Non-pigmented ciliary epithelial cell (primary cell): ENCODE results near the gene PRR36.
A peak's percentile ranks its signal among the peaks of the same experiment; 100 is the strongest.

Source experiments
- DNase-seq: peaks from one replicate; pipeline ENCODE4 v3.0.0-alpha.2; 2010; ENCODE audit warnings: low read depth

PRR36 gene

DNA sequence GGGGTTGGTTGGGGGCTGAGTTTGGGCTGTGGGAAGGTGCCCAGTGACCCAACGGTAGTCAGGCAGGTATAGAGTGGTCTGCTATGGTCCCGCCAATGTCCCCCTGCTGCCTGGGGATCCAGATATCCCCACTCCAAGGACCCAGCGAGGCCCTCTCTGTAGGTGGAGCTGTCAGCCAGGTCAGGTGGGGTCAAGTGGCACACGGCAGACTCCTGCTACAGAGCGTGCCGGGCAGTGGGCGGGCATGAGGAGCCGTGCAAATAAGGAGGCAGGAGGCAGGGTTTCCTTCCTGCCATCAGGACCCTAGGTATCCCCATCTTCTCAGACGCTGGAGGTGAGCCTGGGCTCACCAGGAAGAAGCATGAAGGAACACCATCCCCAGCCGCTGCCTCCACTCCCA, 29.2 kb downstream of the PRR36 start:
- no peak for DNase-seq

DNA sequence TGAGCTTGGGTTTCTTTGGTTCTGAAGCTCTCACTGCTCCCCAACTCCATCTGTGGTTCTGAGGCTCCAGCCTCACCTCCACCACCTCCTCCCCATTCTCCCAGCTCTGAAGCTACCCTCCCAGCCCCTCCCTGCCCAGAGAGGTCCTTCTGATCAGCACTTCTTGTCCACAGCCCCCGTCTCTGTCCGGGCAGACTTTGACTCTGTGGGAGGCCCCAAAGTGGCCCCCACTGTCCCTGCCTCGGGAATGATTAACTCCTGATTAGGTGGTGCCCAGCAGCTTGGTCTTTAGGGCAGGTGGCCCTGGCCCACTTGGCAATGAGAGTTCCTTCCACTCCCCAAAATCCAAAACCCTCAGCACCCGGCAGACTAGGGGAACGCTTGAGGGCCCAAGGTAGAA, 29.8 kb downstream of the PRR36 start:
- DNase-seq: no peak

DNA sequence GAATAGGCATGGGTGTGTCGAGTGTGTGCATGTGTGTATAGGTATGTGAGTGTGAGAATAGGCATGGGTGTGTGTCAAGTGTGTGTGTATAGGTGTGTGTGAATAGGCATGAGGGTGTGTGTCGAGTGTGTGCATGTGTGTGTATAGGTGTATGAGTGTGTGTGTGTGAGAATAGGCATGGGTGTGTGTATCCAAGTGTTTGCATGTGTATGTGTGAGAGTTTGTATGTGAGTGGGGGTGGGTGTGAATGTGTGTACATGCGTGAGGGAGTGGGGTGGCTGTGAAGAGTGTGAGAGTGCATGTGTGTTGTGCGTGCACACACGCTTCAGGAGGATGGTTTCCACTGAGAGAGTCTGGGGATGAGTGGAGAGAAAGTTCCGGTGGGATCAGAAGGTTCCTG, 30.7 kb downstream of the PRR36 start:
- DNase-seq: no peak

DNA sequence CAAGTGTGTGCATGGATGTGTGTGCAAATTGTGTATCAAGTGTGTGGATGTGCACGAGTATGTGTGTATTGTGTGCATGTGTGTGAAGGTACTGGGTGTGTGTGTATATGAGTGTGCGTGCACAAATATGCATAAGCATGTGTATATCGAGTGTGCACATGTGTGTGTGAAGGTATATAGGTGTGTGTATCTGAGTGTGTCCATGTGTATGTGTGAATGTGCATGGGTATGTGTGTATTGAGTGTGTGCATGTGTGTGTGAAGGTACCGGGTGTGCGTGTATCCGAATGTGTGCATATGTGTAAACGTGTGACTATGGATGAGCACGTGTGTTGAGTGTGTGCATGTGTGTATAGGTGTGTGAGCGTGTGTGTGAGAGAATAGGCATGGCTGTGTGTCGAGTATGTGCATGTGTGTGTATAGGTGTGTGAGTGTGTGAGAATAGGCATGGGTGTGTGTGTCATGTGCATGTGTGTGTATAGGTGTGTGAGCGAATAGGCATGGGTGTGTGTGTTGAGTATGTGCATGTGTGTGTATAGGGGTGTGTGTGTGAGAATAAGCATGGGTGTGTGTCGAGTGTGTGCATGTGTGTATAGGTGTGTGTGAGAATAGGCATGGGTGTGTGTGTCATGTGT, 31.4 kb downstream of the PRR36 start:
- no peak for DNase-seq

DNA sequence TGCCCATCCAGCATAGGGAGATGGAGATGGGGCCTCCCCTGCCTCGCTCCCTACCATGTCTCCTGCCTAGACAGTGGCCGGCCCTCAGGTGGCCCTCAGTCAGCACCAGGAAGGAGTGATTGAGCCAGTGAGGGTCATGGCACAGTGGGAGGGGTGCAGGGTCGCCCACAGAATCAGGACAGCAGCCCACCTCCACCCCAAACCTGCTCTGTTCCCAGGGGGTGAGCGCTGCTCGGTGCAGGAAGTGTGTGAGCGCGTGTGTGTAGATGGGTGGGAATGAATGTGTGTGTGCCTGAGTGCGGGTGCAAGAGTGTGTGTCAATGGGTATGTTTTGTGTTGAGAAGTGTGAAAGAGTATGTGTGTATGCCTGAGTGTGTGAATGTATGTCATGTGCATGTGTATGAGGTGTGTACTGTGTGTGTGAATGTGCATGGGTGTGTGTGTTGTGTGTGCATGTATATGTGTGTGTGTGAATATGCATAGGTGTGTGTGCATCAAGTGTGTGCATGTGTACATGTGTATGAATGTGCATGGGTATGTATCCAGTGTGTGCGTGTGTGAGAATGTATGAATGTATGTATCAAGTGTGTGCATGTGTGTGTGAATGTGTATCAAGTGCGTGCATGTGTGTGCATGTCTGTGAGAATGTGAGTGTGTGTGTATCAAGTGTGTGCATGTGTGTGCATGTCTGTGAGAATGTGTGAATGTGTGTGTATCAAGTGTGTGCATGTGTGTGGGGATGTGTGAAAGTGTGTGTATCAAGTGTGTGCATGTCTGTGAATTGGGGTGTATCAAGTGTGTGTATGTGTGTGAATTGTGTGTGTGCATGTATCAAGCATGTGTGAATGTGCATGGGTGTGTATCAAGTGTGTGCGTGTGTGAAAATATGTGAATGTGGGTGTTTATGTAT, 32.2 kb downstream of the PRR36 start:
- no peak for DNase-seq

DNA sequence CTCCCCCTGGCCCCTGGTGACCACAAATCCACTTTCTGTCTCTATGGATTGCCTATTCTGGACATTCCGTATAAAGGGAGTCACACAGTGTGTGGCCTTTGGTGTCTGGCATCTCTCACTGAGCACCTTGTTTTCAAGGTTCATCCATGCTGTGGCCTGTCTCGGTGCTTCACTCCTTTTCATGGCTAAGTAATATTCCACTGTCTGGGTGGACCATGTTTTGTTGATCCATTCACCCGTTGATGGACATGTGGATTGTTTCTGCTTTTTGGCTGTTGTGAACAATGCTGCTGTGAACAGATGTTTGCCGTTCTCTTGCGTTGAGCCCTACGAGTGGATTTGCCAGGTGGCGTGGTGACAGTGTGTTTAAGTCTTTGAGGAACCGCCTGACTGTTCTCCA, 33.6 kb downstream of the PRR36 start:
- DNase-seq: no peak

DNA sequence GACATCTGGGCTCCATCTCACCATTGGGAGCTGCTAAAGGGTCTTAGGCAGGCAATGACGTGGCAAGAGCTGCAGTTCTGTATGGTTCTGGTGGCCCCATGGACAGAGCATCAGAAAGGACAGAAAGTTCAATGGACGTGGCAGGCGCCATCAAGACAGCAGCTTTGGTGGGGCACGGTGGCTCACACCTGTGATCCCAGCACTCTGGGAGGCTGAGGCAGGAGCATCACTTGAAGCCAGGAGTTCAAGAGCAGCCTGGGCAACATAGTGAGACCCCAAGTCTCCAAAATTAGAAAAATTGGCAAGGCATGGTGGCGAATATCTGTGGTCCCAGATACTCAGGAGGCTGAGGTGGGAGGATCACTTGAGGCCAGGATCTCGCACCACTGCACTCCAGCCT, 34.7 kb downstream of the PRR36 start:
- no peak for DNase-seq

DNA sequence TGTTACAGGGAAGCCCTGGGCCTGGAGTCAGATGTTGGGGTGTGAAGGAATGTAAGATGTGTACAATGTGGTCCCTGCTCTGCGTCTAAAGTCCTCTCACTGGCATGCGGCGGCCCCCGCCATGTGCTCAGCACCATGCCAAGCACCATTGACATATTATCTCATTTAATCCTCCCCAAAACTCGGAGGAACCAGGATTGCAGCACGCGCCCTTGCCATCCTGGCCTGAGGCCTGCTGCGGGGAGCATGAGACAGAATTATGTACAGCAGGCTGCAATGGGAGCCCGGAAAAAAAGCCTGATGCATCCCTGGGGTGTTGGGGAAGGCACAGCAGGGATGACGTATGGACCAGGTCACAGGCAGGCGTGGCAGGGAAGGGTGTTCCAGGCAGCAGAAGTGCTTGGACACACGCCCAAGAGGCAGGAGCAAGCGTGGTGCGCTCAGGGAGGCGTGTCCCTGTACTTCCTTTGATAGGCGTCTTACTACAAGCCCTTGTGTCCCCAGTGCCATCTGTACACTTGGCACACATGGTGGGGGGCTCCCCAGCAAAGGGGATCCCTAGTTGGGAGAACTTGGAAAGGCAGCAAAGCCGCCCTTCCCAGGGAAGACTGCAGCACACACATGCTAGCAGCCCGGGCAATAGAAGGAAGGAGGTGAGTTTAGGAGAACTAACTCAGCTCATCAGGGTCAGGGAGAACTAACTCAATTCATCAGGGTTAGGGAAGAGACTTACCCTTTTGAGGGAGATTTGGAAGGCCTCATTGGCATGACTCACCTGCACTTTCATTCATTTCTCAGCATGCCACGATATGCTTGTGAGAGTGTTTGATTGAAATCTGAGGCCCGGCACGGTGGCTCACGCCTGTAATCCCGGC, 40.7 kb downstream of the PRR36 start:
- no peak for DNase-seq

DNA sequence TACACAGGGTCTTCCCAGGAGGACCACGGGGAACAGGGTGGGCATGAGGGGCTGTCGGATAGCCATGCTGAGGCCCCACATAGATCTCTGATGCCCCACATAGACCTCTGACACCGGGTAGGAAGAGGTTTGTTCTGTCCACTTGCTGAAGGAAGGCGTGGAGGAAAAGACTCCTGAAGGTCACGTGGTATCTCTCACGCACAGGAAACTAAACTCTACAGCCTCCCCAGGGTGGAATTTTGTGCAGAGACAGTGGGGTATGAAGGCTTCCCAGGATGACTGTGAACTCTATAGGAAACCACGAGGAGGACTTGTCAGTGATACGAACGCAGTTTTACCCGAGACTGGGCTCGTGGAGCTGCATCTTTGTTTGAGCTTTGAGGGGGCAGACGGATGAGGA, 41.4 kb downstream of the PRR36 start:
- no peak for DNase-seq

DNA sequence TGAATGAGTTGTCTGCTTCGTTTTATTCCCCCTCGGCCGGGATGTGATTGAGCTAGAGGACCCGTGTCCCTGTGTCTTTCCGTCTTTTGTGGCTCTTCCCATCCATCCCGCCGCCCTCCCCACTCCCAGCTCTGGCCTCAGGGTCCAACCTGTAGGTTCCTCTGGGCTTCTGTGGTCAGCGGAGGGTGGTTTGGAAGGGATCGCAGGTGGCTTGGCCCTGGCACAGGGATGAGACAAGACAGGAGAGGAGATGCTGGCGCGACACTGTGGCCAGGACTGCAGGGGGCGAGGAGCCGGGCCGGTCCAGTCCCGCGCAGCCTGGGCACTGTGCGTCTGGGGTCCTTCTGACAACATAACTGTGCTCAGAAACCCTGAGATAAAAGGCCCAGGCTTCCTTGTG, 42.2 kb downstream of the PRR36 start:
- DNase-seq: no peak

DNA sequence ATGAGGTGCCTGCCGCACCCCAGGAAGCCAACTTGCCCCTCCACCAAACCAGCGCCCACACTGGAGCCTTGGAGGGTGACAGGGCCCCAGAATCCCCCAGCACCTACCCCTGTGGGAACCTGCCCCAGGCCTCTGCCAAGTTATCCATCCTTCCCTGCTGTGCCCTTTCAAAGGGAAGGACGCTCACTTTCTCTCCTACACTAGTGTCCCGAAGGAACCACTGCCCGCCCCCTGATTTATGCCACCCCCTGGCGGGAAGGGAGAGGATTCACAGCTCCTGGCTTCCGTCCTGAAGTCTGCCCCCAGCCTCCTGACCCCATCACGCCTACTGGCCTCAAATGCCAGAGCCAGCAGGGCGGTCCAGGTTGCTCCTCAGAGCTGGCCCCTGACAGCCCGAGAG, 42.7 kb downstream of the PRR36 start:
- no peak for DNase-seq

DNA sequence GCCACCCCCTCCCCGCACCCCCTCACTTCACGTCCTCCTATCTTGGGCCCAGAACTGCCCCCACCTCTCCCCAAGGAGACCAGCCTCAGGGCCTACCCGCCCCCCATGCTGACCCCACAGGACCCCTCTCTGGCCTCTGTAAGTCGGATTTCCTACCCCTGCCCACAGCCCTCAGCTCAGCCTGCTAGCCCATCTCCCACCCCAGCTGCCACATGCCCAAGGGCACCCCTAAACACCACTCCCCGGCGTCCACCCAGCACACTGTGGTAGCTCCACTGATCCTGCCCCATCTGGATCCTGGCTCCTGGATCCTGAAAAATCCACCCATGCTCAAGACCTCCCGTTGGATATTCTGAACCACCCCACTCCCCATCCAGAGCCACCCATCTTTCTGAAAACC, 43.4 kb downstream of the PRR36 start:
- DNase-seq: no peak

DNA sequence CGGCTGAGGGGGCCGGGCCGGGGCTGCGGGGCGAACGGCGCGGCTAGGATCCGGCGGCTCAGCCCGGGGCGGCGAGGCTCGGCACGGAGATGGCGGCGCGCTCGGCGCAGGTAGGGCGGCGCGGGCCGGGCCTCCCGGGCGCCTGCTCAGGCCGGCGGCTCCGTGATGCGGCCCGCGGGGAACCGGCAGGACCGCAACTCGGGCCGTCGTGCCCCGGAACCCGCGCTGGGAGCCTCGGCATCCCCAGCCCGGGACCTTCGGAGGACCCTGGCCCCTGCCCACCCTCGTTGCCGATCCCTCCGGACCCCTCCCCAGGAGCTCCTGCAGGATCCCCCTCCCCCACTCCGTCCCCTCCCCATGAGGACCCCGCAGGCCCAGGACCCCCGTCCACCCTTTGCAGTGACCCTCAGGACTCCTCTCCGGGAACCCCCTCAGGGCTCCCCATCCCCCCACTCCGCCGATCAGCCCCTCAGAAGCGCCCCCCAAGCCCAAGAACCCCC, 43.9 kb downstream of the PRR36 start:
- DNase-seq: no peak

DNA sequence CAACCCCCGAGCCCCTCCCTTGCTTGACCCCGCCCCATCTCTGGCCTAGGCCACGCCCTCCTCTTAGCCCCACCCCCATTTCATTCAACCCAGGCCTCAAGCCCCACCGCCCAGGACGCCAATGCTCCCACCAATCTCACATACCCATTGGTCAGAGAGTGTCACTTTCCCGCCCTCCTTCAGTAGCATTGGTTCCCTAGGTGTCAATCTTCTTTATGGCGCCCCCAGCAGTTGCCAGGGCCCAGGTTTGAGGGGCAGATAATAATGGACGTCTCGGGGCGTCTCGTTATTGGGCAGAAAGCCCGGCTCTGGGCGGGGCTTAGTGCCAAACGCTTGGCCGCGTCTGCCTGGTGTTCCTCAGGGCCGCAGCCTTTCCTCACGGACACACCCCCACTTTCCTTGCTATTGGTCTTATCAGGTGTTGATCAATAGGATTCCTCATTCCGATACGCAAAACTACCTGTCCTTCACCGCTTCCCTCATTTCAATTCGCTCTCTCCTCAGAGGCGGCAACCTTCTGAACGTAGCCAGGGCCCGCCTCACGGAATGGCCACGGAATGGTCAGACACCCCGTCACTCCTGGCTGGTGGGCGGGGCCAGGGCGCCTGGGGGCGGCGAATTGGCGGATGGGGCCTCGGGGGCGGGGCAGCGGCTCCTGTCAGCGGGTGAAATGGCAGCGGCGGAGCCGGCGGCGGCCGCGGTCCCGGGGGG, 44.5 kb downstream of the PRR36 start, which contains the start of gene EVI5L:
Gene EVI5L (plus strand): TSS at position 658 of the 711 bp plus-strand sequence. CDS start 16,325 bp downstream, outside the sequence.
- DNase-seq: peak; percentile 100

DNA sequence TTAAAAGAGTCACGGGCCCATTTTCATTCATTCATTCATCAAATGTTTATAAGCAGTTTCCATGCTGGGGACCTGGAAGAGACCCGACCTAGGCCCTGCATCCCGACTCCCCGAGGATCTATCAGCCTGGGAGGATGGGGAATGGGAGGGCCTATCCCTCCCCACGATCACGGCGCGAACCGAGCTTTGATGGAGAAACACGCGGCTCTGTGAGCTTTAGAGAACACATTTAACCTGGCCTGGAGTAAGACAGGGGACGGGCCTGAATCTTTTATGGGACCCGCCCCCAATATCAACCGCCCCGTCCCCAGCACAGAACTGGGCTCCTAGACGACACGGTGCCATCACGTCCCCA, 45.0 kb downstream of the PRR36 start:
- no peak for DNase-seq

DNA sequence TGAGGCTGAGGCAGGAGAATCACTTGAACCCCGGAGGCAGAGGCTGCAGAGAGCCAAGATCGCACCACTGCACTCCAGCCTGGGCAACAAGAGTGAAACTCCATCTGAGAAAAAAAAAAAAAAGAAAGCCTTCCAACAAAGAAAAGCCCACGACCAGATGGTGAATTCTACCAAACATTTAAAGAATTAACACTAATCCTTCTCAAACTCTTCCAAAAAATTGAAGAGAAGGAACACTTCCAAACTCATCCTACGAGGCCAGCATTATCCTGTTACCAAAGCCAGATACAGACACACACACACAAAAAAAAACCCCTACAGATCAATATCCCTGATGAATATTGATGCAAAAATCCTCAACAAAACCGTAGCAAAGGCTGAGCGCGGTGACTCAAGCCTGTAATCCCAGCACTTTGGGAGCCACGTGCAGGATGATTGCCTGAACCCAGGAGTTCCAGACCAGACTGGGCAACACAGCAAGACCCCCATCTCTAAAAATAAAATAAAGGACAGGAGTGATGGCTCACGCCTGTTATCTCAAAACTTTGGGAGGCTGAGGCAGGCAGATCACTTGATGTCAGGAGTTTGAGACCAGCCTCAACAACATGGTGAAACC, 50.4 kb downstream of the PRR36 start:
- no peak for DNase-seq

DNA sequence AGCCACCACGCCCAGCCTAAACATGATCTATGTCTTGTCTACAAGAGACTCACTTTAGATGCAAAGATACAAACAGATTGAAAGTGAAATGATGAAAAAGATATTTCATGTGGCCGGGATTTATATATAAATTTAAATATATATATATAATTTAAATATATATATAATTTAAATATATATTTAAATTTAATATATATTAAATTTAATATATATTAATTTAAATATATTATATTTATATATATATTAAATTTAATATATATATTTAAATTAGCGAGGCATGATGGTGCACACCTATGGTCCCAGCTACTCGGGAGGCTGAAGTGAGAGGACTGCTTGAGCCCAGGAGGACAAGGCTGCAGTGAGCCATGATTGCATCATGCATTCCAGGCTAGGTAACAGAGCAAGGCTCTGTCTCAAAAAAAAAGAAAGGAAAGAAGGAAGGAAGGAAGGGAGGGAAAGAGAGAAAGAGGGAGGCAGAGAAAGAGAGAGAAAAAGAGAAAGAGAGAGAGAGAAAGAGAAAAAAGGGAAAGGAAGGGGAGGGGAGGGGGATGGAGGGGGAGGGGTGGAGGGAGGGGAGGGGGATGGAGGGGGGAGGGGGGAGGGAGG, 51.2 kb downstream of the PRR36 start:
- no peak for DNase-seq

DNA sequence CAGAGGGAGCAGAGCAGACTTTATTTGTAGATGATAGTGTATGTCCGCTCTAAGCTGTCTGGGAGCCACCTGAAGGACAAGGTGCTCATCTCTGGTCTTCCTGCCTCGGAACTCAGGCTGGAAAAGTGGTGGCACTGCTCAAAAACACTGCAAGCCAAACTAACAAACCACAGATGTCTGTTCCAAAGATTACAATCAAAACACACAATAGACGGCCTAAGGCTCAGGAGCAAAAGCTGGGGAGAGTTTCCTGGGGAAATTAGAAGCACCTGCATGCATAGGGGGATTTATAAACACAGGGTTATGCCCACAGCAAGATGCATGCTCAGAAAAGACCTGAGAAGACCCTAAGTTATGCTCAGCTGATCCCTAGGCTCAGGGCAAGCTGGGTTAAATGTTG, 53.6 kb downstream of the PRR36 start:
- DNase-seq: no peak

DNA sequence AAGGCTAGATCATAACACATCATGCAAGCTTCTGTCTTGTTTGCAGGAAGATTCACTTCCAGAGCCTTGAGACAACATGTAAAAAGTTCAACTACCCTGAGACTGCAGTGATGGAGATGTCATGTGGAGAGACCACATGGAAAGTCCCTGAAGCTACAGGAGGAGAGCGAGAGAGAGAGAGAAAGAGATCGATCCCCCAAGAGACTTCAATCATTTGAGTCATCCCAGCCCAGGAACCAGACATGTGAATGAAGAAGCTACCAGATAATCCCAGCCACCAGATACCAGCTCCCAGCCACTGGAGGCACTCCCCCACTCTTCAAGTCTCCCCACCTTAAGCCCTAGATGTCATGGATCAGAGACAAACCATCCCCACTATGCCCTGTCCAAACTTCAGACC, 54.9 kb downstream of the PRR36 start:
- no peak for DNase-seq

DNA sequence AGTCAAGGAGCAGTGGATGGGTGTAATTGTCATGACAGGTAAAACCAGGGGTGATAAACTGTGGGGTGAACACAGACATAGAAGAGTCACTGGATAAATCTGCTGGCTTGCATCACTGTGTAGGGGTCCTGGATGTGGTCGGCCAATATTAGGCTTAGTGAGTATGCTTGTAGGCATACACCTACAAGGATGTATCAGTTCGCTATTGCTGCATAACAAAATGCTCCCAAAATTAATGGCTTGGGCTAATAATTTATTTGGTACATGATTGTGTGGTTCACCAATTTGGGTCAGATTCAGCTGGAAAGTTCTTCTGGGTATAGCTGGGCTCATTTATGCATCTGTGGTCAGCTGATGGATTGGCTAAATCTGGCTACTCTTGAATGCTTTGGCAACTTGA, 55.4 kb downstream of the PRR36 start:
- DNase-seq: no peak
